Measurements from ENCODE around the gene FHAD1.

FHAD1 gene

GRCh38 chr1:15420853-15421465 lies 173.9 kb downstream of the FHAD1 start:
- Histone ChIP-seq H2AK5ac (ENCODE audit: low read depth, low read length) (no peak overlapping the region), H4K8ac (ENCODE audit: low read depth, low read length) (no peak overlapping the region), H3K14ac (ENCODE audit: low read length) (no peak overlapping the region), H2BK15ac (ENCODE audit: low read length) (no peak overlapping the region), H3K27ac (replicated peaks; ENCODE audit: low read length) (no peak overlapping the region), H3K79me1 (ENCODE audit: low read depth, low read length) (no peaks in the 10 kb centered on the region), H2AFZ (ENCODE audit: low read length) (no peak overlapping the region), H3K4me3 (ENCODE audit: low read length in 2 of 2) (no peak overlapping the region), H2BK120ac (ENCODE audit: low read depth, low read length) (no peak overlapping the region), H3K9me3 (replicated peaks in 1 of 2; ENCODE audit: control insufficient read depth in 2 of 2, insufficient read depth in 1 of 2, low read depth in 1 of 2, low read length in 2 of 2) (peaks cover 0 to 5% of the 10 kb centered on the region in 2 donors), H2BK12ac (ENCODE audit: low read length) (no peak overlapping the region), H3K4me1 (ENCODE audit: control insufficient read depth in 2 of 2, insufficient read depth in 1 of 2, low read depth in 1 of 2, low read length in 2 of 2) (no peaks in the 10 kb centered on the region), H3K18ac (ENCODE audit: low read length) (no peak overlapping the region), H2BK5ac (ENCODE audit: low read length) (no peak overlapping the region), H4K91ac (ENCODE audit: low read depth, low read length, poor library complexity) (no peak overlapping the region), H3K36me3 (replicated peaks in 1 of 2; ENCODE audit: control insufficient read depth in 2 of 2, insufficient read depth in 2 of 2, low read length in 2 of 2) (no peaks in the 10 kb centered on the region), H3K4me2 (ENCODE audit: insufficient read depth, low read length, poor library complexity, severe bottlenecking) (no peak overlapping the region), H3K9ac (ENCODE audit: low read depth, low read length, poor library complexity) (no peak overlapping the region), H3K27me3 (ENCODE audit: control insufficient read depth in 3 of 3, insufficient read depth in 3 of 3, low read depth in 1 of 3, low read length in 3 of 3) (no peaks in the 10 kb centered on the region), H3K23ac (ENCODE audit: low read depth, low read length, poor library complexity) (no peak overlapping the region), H3K4ac (ENCODE audit: low read length) (no peak overlapping the region)
- no CpG with 5 or more reads among the region's 8 CpGs for WGBS, 2 donors (ENCODE audit: extremely low coverage in 2 of 2, insufficient read length in 2 of 2, insufficient replicate concordance in 1 of 2)
- no peak for DNase-seq (ENCODE audit: low spot score)

GRCh38 chr1:15422871-15423270 lies 175.8 kb downstream of the FHAD1 start:
- Histone ChIP-seq H2BK120ac (ENCODE audit: low read depth, low read length) (no peak overlapping the region), H3K9me3 (replicated peaks in 1 of 2; ENCODE audit: control insufficient read depth in 2 of 2, insufficient read depth in 1 of 2, low read depth in 1 of 2, low read length in 2 of 2) (peaks cover 0 to 5% of the 10 kb centered on the region in 2 donors), H3K4me1 (ENCODE audit: control insufficient read depth in 2 of 2, insufficient read depth in 1 of 2, low read depth in 1 of 2, low read length in 2 of 2) (peaks cover 3 to 6% of the 10 kb centered on the region in 2 donors), H3K23ac (ENCODE audit: low read depth, low read length, poor library complexity) (peak overlapping the region; percentile 40), H3K4me2 (ENCODE audit: insufficient read depth, low read length, poor library complexity, severe bottlenecking) (no peak overlapping the region), H4K8ac (ENCODE audit: low read depth, low read length) (no peak overlapping the region), H2BK5ac (ENCODE audit: low read length) (peak overlapping the region; percentile 72), H3K27me3 (ENCODE audit: control insufficient read depth in 3 of 3, insufficient read depth in 3 of 3, low read depth in 1 of 3, low read length in 3 of 3) (no peaks in the 10 kb centered on the region), H2BK12ac (ENCODE audit: low read length) (no peak overlapping the region), H3K4ac (ENCODE audit: low read length) (no peak overlapping the region), H3K4me3 (ENCODE audit: low read length in 2 of 2) (no peak overlapping the region), H3K36me3 (replicated peaks in 1 of 2; ENCODE audit: control insufficient read depth in 2 of 2, insufficient read depth in 2 of 2, low read length in 2 of 2) (no peaks in the 10 kb centered on the region), H4K91ac (ENCODE audit: low read depth, low read length, poor library complexity) (no peak overlapping the region), H3K14ac (ENCODE audit: low read length) (no peak overlapping the region), H3K9ac (ENCODE audit: low read depth, low read length, poor library complexity) (no peak overlapping the region), H3K27ac (replicated peaks; ENCODE audit: low read length) (no peak overlapping the region), H3K18ac (ENCODE audit: low read length) (peak overlapping the region; percentile 70), H2BK15ac (ENCODE audit: low read length) (no peak overlapping the region), H2AK5ac (ENCODE audit: low read depth, low read length) (peak overlapping the region; percentile 74), H2AFZ (ENCODE audit: low read length) (no peak overlapping the region), H3K79me1 (ENCODE audit: low read depth, low read length) (no peaks in the 10 kb centered on the region)
- WGBS, 2 donors (ENCODE audit: extremely low coverage in 2 of 2, insufficient read length in 2 of 2, insufficient replicate concordance in 1 of 2): no CpG with 5 or more reads among the region's 8 CpGs
- DNase-seq (ENCODE audit: low spot score): no peak

GRCh38 chr1:15423355-15424077 lies 176.5 kb downstream of the FHAD1 start:
- H3K27ac ChIP-seq (replicated peaks; ENCODE audit: low read length): no peak overlapping the region
- WGBS, 2 donors (ENCODE audit: extremely low coverage in 2 of 2, insufficient read length in 2 of 2, insufficient replicate concordance in 1 of 2): no CpG with 5 or more reads among the region's 11 CpGs

GRCh38 chr1:15424146-15424667 lies 177.2 kb downstream of the FHAD1 start:
- H3K27me3 ChIP-seq (ENCODE audit: control insufficient read depth in 3 of 3, insufficient read depth in 3 of 3, low read depth in 1 of 3, low read length in 3 of 3): no peaks in the 10 kb centered on the region
- H3K4ac ChIP-seq (ENCODE audit: low read length): no peak overlapping the region
- no peaks in the 10 kb centered on the region for H3K36me3 ChIP-seq (replicated peaks in 1 of 2; ENCODE audit: control insufficient read depth in 2 of 2, insufficient read depth in 2 of 2, low read length in 2 of 2)
- peaks cover 0 to 5% of the 10 kb centered on the region in 2 donors for H3K9me3 ChIP-seq (replicated peaks in 1 of 2; ENCODE audit: control insufficient read depth in 2 of 2, insufficient read depth in 1 of 2, low read depth in 1 of 2, low read length in 2 of 2)
- H4K8ac ChIP-seq (ENCODE audit: low read depth, low read length): no peak overlapping the region
- no peak overlapping the region for H2BK12ac ChIP-seq (ENCODE audit: low read length)
- H2BK120ac ChIP-seq (ENCODE audit: low read depth, low read length): no peak overlapping the region
- peak overlapping the region; percentile 55 for H2BK15ac ChIP-seq (ENCODE audit: low read length)
- H2AFZ ChIP-seq (ENCODE audit: low read length): no peak overlapping the region
- no peak overlapping the region for H2BK5ac ChIP-seq (ENCODE audit: low read length)
- DNase-seq (ENCODE audit: low spot score): no peak
- peak overlapping the region; percentile 77 for H3K23ac ChIP-seq (ENCODE audit: low read depth, low read length, poor library complexity)
- no peak overlapping the region for H3K27ac ChIP-seq (replicated peaks; ENCODE audit: low read length)
- no peak overlapping the region for H3K14ac ChIP-seq (ENCODE audit: low read length)
- H3K4me2 ChIP-seq (ENCODE audit: insufficient read depth, low read length, poor library complexity, severe bottlenecking): no peak overlapping the region
- no peak overlapping the region for H3K4me3 ChIP-seq (ENCODE audit: low read length in 2 of 2)
- H3K79me1 ChIP-seq (ENCODE audit: low read depth, low read length): no peaks in the 10 kb centered on the region
- WGBS, 2 donors (ENCODE audit: extremely low coverage in 2 of 2, insufficient read length in 2 of 2, insufficient replicate concordance in 1 of 2): no CpG with 5 or more reads among the region's 13 CpGs
- H3K4me1 ChIP-seq (ENCODE audit: control insufficient read depth in 2 of 2, insufficient read depth in 1 of 2, low read depth in 1 of 2, low read length in 2 of 2): peaks cover 3 to 6% of the 10 kb centered on the region in 2 donors
- no peak overlapping the region for H4K91ac ChIP-seq (ENCODE audit: low read depth, low read length, poor library complexity)
- H3K9ac ChIP-seq (ENCODE audit: low read depth, low read length, poor library complexity): peak overlapping the region; percentile 15
- no peak overlapping the region for H3K18ac ChIP-seq (ENCODE audit: low read length)
- H2AK5ac ChIP-seq (ENCODE audit: low read depth, low read length): no peak overlapping the region

More at GRCh38 chr1:15423355-15424077, 176.5 kb downstream of the FHAD1 start:
- no peaks in the 10 kb centered on the region for H3K27me3 ChIP-seq (ENCODE audit: control insufficient read depth in 3 of 3, insufficient read depth in 3 of 3, low read depth in 1 of 3, low read length in 3 of 3)
- no peak overlapping the region for H2BK12ac ChIP-seq (ENCODE audit: low read length)
- no peak overlapping the region for H3K9ac ChIP-seq (ENCODE audit: low read depth, low read length, poor library complexity)
- H3K18ac ChIP-seq (ENCODE audit: low read length): peak overlapping the region; percentile 70
- no peak overlapping the region for H3K4me2 ChIP-seq (ENCODE audit: insufficient read depth, low read length, poor library complexity, severe bottlenecking)
- H3K4me3 ChIP-seq (ENCODE audit: low read length in 2 of 2): no peak overlapping the region
- H3K36me3 ChIP-seq (replicated peaks in 1 of 2; ENCODE audit: control insufficient read depth in 2 of 2, insufficient read depth in 2 of 2, low read length in 2 of 2): no peaks in the 10 kb centered on the region
- H3K14ac ChIP-seq (ENCODE audit: low read length): no peak overlapping the region
- no peak overlapping the region for H2AFZ ChIP-seq (ENCODE audit: low read length)
- H3K9me3 ChIP-seq (replicated peaks in 1 of 2; ENCODE audit: control insufficient read depth in 2 of 2, insufficient read depth in 1 of 2, low read depth in 1 of 2, low read length in 2 of 2): peaks cover 0 to 5% of the 10 kb centered on the region in 2 donors
- no peaks in the 10 kb centered on the region for H3K79me1 ChIP-seq (ENCODE audit: low read depth, low read length)
- DNase-seq (ENCODE audit: low spot score): no peak
- H3K4ac ChIP-seq (ENCODE audit: low read length): no peak overlapping the region
- H2BK15ac ChIP-seq (ENCODE audit: low read length): no peak overlapping the region
- peak overlapping the region; percentile 74 for H2AK5ac ChIP-seq (ENCODE audit: low read depth, low read length)
- H3K23ac ChIP-seq (ENCODE audit: low read depth, low read length, poor library complexity): no peak overlapping the region
- peaks cover 3 to 6% of the 10 kb centered on the region in 2 donors for H3K4me1 ChIP-seq (ENCODE audit: control insufficient read depth in 2 of 2, insufficient read depth in 1 of 2, low read depth in 1 of 2, low read length in 2 of 2)
- H4K8ac ChIP-seq (ENCODE audit: low read depth, low read length): no peak overlapping the region
- H4K91ac ChIP-seq (ENCODE audit: low read depth, low read length, poor library complexity): no peak overlapping the region
- no peak overlapping the region for H2BK120ac ChIP-seq (ENCODE audit: low read depth, low read length)
- no peak overlapping the region for H2BK5ac ChIP-seq (ENCODE audit: low read length)
